BLaER1 treated with 17β-estradiol and CSF1 and Interleukin-3, amounts not matched to agents 10 nM and 100 nM (cell line): Measurements from ENCODE around the gene PDGFC.

Source experiments
- H3K27ac ChIP-seq, 11 experiments: shearing (Covaris generic); formaldehyde crosslinking; 2 replicates each; pipeline ENCODE4 v1.8.1; 2022
- H3K27me3 ChIP-seq, 11 experiments: shearing (Covaris generic); formaldehyde crosslinking; 2 replicates each; pipeline ENCODE4 v1.8.1; 2022
- H3K36me3 ChIP-seq, 11 experiments: shearing (Covaris generic); formaldehyde crosslinking; 2 replicates each; pipeline ENCODE4 v1.8.1; 2022
- H3K4me1 ChIP-seq, 10 experiments: shearing (Covaris generic); formaldehyde crosslinking; 2 replicates each; pipeline ENCODE4 v1.8.1; 2022
- H3K4me2 ChIP-seq, 11 experiments: shearing (Covaris generic); formaldehyde crosslinking; 2 replicates each; pipeline ENCODE4 v1.8.1; 2022
- H3K4me3 ChIP-seq, 10 experiments: shearing (Covaris generic); formaldehyde crosslinking; 2 replicates each; pipeline ENCODE4 v1.8.1; 2022
- H3K9ac ChIP-seq, 11 experiments: shearing (Covaris generic); formaldehyde crosslinking; 2 replicates each; pipeline ENCODE4 v1.8.1; 2022
- H3K9me3 ChIP-seq, 11 experiments: shearing (Covaris generic); formaldehyde crosslinking; replicated peaks in 1 of 11; 2 replicates each; pipeline ENCODE4 v1.8.1; 2022
- H4K20me1 ChIP-seq, 11 experiments: shearing (Covaris generic); formaldehyde crosslinking; 2 replicates each; pipeline ENCODE4 v1.8.1; 2022
- Cebpa-rat ChIP-seq, 11 experiments: shearing (Covaris generic); IDR thresholded peaks; 2 replicates each; pipeline ENCODE4 v1.8.1; 2022

PDGFC gene

GRCh38 chr4:156783966-156784365, 187.6 kb downstream of the PDGFC start:
- Histone ChIP-seq H3K4me1 (peaks cover 0 to 13% (median 0%) of the 10 kb centered on the region in 10 experiments; a peak in 6 of 20 replicates), H3K9ac (no peak overlapping the region), H4K20me1 (no peaks in the 10 kb centered on the region), H3K36me3 (no peaks in the 10 kb centered on the region), H3K4me3 (no peak overlapping the region), H3K4me2 (no peak overlapping the region), H3K9me3 (no peaks in the 10 kb centered on the region), H3K27ac (no peak overlapping the region), H3K27me3 (no peaks in the 10 kb centered on the region)
- TF ChIP-seq Cebpa-rat (IDR thresholded peaks at IDR 0.05), result no peak

DNA sequence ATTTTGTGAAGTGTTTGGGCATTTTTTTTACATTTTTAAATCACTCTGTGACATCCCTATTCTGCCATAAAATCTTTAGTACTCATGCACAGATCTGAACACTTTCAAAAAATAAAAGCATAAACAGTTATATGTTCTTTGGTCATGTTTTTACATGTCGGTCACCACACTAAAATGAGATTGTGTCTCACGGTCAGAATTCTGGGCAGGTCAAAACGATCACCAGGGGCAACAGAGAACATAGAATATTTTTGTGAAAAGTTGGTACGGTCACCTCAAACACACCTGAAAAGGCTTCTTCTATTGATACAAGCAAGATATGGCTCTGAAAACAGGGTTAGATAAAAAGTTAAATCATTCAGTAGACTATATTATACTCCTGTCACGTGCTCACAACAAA, 189.1 kb downstream of the PDGFC start:
- no peak overlapping the region for H3K4me3 ChIP-seq
- H3K36me3 ChIP-seq, result no peaks in the 10 kb centered on the region
- H3K9me3 ChIP-seq, result no peaks in the 10 kb centered on the region
- TF ChIP-seq Cebpa-rat (IDR thresholded peaks at IDR 0.05), result no peak
- no peaks in the 10 kb centered on the region for H4K20me1 ChIP-seq
- H3K27me3 ChIP-seq, result no peaks in the 10 kb centered on the region
- no peak overlapping the region for H3K4me2 ChIP-seq
- H3K27ac ChIP-seq, result no peak overlapping the region
- H3K4me1 ChIP-seq, result peaks cover 0 to 22% (median 0%) of the 10 kb centered on the region in 10 experiments; a peak in 6 of 20 replicates
- no peak overlapping the region for H3K9ac ChIP-seq

DNA sequence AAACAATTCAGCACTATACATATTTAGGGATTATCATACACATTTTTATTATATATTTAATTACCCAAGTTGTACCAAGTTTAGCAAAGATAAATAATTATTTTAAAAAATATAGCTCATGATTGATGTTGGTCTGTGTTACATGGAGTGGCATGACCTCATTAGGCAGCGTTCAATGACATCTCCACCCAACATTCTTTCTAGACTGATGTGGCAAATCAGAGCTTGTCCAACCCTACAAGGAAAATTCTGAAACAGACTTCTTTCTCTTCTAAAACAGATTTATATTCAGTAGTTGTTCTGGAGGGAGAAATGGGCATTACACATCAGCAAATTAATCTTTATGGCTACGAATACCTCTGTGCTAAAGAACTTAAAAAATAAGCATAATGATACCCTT, 189.7 kb downstream of the PDGFC start:
- TF ChIP-seq Cebpa-rat (IDR thresholded peaks at IDR 0.05), result no peak
- Histone ChIP-seq H3K4me1 (peaks cover 0 to 28% (median 0%) of the 10 kb centered on the region in 10 experiments; a peak in 6 of 20 replicates), H4K20me1 (no peaks in the 10 kb centered on the region), H3K9ac (no peak overlapping the region), H3K4me2 (no peak overlapping the region), H3K36me3 (no peaks in the 10 kb centered on the region), H3K4me3 (no peak overlapping the region), H3K9me3 (no peaks in the 10 kb centered on the region), H3K27me3 (no peaks in the 10 kb centered on the region), H3K27ac (no peak overlapping the region)

GRCh38 chr4:156779774-156780173, 191.8 kb downstream of the PDGFC start:
- no peak overlapping the region for H3K27ac ChIP-seq
- H3K36me3 ChIP-seq, result no peaks in the 10 kb centered on the region
- TF ChIP-seq Cebpa-rat (IDR thresholded peaks at IDR 0.05), result no peak
- peak overlapping the region in 1 of 11 experiments; percentile 83; a peak in 1 of 22 replicates for H3K4me2 ChIP-seq
- H3K4me1 ChIP-seq, result peaks cover 0 to 48% (median 3%) of the 10 kb centered on the region in 10 experiments; a peak in 10 of 20 replicates
- H3K9ac ChIP-seq, result no peak overlapping the region
- no peaks in the 10 kb centered on the region for H3K27me3 ChIP-seq
- H3K9me3 ChIP-seq, result no peaks in the 10 kb centered on the region
- no peak overlapping the region for H3K4me3 ChIP-seq
- H4K20me1 ChIP-seq, result no peaks in the 10 kb centered on the region

GRCh38 chr4:156779042-156779441, 192.6 kb downstream of the PDGFC start:
- no peak for TF ChIP-seq Cebpa-rat (IDR thresholded peaks at IDR 0.05)
- H3K4me2 ChIP-seq, result peak overlapping the region in 3 of 11 experiments; percentile 44 to 87 (median 83); a peak in 4 of 22 replicates
- H3K4me3 ChIP-seq, result no peak overlapping the region
- H3K9me3 ChIP-seq, result no peaks in the 10 kb centered on the region
- H3K36me3 ChIP-seq, result no peaks in the 10 kb centered on the region
- no peak overlapping the region for H3K9ac ChIP-seq
- H3K27ac ChIP-seq, result peak overlapping the region in 2 of 11 experiments; percentile 30 to 65; a peak in 2 of 22 replicates
- H4K20me1 ChIP-seq, result no peaks in the 10 kb centered on the region
- peaks cover 0 to 55% (median 3%) of the 10 kb centered on the region in 10 experiments; a peak in 10 of 20 replicates for H3K4me1 ChIP-seq
- no peaks in the 10 kb centered on the region for H3K27me3 ChIP-seq

- H3K4me2 ChIP-seq, result peak overlapping the region in 3 of 11 experiments; percentile 44 to 87 (median 83); a peak in 4 of 22 replicates
Measured at GRCh38 chr4:156778606-156779005, 193.0 kb downstream of the PDGFC start.

GRCh38 chr4:156778093-156778492, 193.5 kb downstream of the PDGFC start:
- Histone ChIP-seq H3K36me3 (no peaks in the 10 kb centered on the region), H3K27ac (peak overlapping the region in 3 of 11 experiments; percentile 30 to 66 (median 65); a peak in 3 of 22 replicates), H4K20me1 (no peaks in the 10 kb centered on the region), H3K9me3 (no peaks in the 10 kb centered on the region), H3K4me3 (no peak overlapping the region), H3K9ac (no peak overlapping the region), H3K27me3 (no peaks in the 10 kb centered on the region), H3K4me2 (peak overlapping the region in 3 of 11 experiments; percentile 44 to 87 (median 83); a peak in 6 of 22 replicates), H3K4me1 (peaks cover 0 to 58% (median 3%) of the 10 kb centered on the region in 10 experiments; a peak in 10 of 20 replicates)
- TF ChIP-seq Cebpa-rat (IDR thresholded peaks at IDR 0.05), result no peak

More at GRCh38 chr4:156778606-156779005, 193.0 kb downstream of the PDGFC start:
- Histone ChIP-seq H3K9ac (no peak overlapping the region), H3K27ac (peak overlapping the region in 2 of 11 experiments; percentile 30 to 65; a peak in 2 of 22 replicates), H4K20me1 (no peaks in the 10 kb centered on the region), H3K4me3 (no peak overlapping the region), H3K36me3 (no peaks in the 10 kb centered on the region), H3K4me1 (peaks cover 0 to 58% (median 3%) of the 10 kb centered on the region in 10 experiments; a peak in 10 of 20 replicates), H3K27me3 (no peaks in the 10 kb centered on the region), H3K9me3 (no peaks in the 10 kb centered on the region)
- no peak for TF ChIP-seq Cebpa-rat (IDR thresholded peaks at IDR 0.05)

- Histone ChIP-seq H3K27ac (peak overlapping the region in 3 of 11 experiments; percentile 55 to 66 (median 65); a peak in 5 of 22 replicates), H3K9me3 (no peaks in the 10 kb centered on the region), H3K4me1 (peaks cover 0 to 76% (median 5%) of the 10 kb centered on the region in 10 experiments; a peak in 11 of 20 replicates), H3K4me3 (no peak overlapping the region), H3K4me2 (peak overlapping the region in 4 of 11 experiments; percentile 26 to 87 (median 76); a peak in 7 of 22 replicates), H4K20me1 (no peaks in the 10 kb centered on the region), H3K27me3 (no peaks in the 10 kb centered on the region), H3K9ac (peak overlapping the region in 2 of 11 experiments; percentile 29 to 60; a peak in 2 of 22 replicates), H3K36me3 (no peaks in the 10 kb centered on the region)
- no peak for TF ChIP-seq Cebpa-rat (IDR thresholded peaks at IDR 0.05)
Measured at GRCh38 chr4:156775813-156776212, 195.8 kb downstream of the PDGFC start.

DNA sequence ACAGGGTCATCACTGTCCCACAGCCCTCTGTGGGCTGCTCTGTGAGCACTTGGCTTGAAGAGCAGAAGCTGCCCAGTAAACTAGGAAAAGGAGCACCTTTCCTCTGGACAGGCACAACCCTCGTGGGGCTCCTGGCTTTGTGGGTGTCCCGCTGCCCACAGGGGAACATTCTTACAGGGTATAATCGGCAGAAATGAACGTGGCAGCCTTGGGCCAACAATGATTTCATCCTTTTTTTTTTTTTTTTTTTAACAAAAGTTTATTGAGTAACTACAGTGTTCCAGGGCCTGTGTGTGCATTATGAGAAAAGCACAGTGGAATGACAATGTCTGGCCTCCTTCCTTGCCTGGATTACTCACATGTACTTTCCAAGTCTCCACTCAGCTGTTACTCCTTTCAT, 197.2 kb downstream of the PDGFC start:
- Histone ChIP-seq H3K9ac (no peak overlapping the region), H3K27ac (no peak overlapping the region), H3K27me3 (no peaks in the 10 kb centered on the region), H3K36me3 (no peaks in the 10 kb centered on the region), H4K20me1 (no peaks in the 10 kb centered on the region), H3K9me3 (no peaks in the 10 kb centered on the region), H3K4me3 (no peak overlapping the region), H3K4me2 (peak overlapping the region in 2 of 11 experiments; percentile 43 to 50; a peak in 2 of 22 replicates), H3K4me1 (peaks cover 0 to 83% (median 5%) of the 10 kb centered on the region in 10 experiments; a peak in 11 of 20 replicates)
- TF ChIP-seq Cebpa-rat (IDR thresholded peaks at IDR 0.05), result no peak
